Spleen (tissue), 11 donors: ENCODE results near the gene SEC14L2. TPM values are rescaled to one million over a fixed set of nuclear protein-coding genes. Genes with fewer than 3 reads are reported as not detected.

Experiments
- DNase-seq: peaks from one replicate; pipeline ENCODE4 v3.0.0-alpha.2; 2020
- H3K27ac ChIP-seq, 8 donors: fragments of 200-600 bp; sonication (generic) in 7 of 8; 1 replicate in 4 of 8; 2 replicates in 4 of 8; pipeline versions ENCODE4 v1.5.0 to v1.8.0; 2016 to 2021; ENCODE audit warnings: inconsistent platforms in 4 of 8, mild to moderate bottlenecking in 4 of 8, moderate library complexity in 1 of 8
- H3K27me3 ChIP-seq, 7 donors: fragments of 200-600 bp; sonication (generic) in 6 of 7; replicated peaks in 1 of 7; 1 replicate in 4 of 7; 2 replicates in 3 of 7; pipeline versions ENCODE4 v1.5.0 to v1.8.0; 2016 to 2021; ENCODE audit warnings: inconsistent platforms in 3 of 7, mild to moderate bottlenecking in 1 of 7
- H3K36me3 ChIP-seq, 6 donors: fragments of 200-600 bp; sonication (generic) in 5 of 6; 1 replicate in 4 of 6; 2 replicates in 2 of 6; pipeline versions ENCODE4 v1.5.0 to v1.8.0; 2016 to 2021; ENCODE audit warnings: inconsistent platforms in 2 of 6
- H3K4me1 ChIP-seq, 6 donors: fragments of 200-600 bp; sonication (generic) in 5 of 6; 1 replicate in 3 of 6; 2 replicates in 3 of 6; pipeline versions ENCODE4 v1.5.0 to v1.8.0; 2016 to 2021; ENCODE audit warnings: inconsistent platforms in 3 of 6
- H3K4me3 ChIP-seq, 8 donors: fragments of 200-600 bp; sonication (generic) in 7 of 8; 1 replicate in 4 of 8; 2 replicates in 4 of 8; pipeline versions ENCODE4 v1.5.0 to v1.8.0; 2016 to 2021; ENCODE audit warnings: inconsistent platforms in 4 of 8, mild to moderate bottlenecking in 4 of 8, moderate library complexity in 2 of 8
- H3K9me3 ChIP-seq, 8 donors: fragments of 200-600 bp; sonication (generic) in 7 of 8; 1 replicate in 4 of 8; 2 replicates in 4 of 8; pipeline versions ENCODE4 v1.5.0 to v1.8.0; 2016 to 2021; ENCODE audit warnings: inconsistent platforms in 4 of 8
- POLR2A ChIP-seq, 3 donors: fragments of 450-650 bp; IDR thresholded peaks; one replicate each; pipeline ENCODE4 v1.5.1; 2017; ENCODE audit warnings: antibody characterized with exemption in 3 of 3, mild to moderate bottlenecking in 1 of 3
- POLR2AphosphoS5 ChIP-seq, 3 donors: sonication (generic); formaldehyde crosslinking; IDR thresholded peaks; one replicate each; pipeline ENCODE4 v1.5.1; 2017; ENCODE audit warnings: antibody characterized with exemption in 3 of 3
- WGBS, 5 donors: extraction: QIAGEN DNeasy Blood & Tissue Kit in 3 of 5; methylation state at CpG; one replicate each; pipeline versions ENCODE4 v1.1.5 to v1.1.7; 2013 to 2018; 5-methylcytosine and 5-hydroxymethylcytosine counted together
- intact Hi-C: fragments of 100-400 bp; cut with DNase I; formaldehyde crosslinking; loops from one replicate; pipeline ENCODE4 v1.15.0; 2023; ENCODE audit warnings: low total_unique reads
- polyA plus RNA-seq, 3 donors: library from polyadenylated mRNA; stranded (reverse); fragments of 200-250 nt; gene quantifications; one replicate each; pipeline ENCODE4 v1.2.1, GENCODE V29; 2013
- total RNA-seq, 7 donors: library from RNA; depleted of rRNA in 3 of 7; stranded (reverse); fragments of >200 nt in 3 of 7; fragmentation: NEBNext Ultra II Directional in 4 of 7; extraction: Animal tissue kit (Norgen Biotek cat#: 25700) in 4 of 7; gene quantifications; one replicate each; pipeline versions ENCODE4 v1.1.0 to v1.2.1, GENCODE V29; 2016 to 2021
- TF ChIP-seq, protein P1 (sequence below), 11 experiments: fragments of 200-600 bp in 7 of 11; fragments of 450-650 bp in 4 of 11; sonication (generic) in 4 of 11; IDR thresholded peaks in 8 of 11; conservative IDR thresholded peaks in 3 of 11; 1 replicate in 7 of 11; 2 replicates in 4 of 11; pipeline versions ENCODE4 v1.4.0 to v1.8.0; 2016 to 2021; ENCODE audit warnings: antibody characterized with exemption in 11 of 11, inconsistent platforms in 4 of 11, mild to moderate bottlenecking in 1 of 11
- donor health status: healthy with polysubstance abuse.
- donor health status: DM: no; HTN: no; CAD: no; lungs with moderate emphysema.
- donor health status: DM: no; HTN: no; CAD: no.
- donor health status: Bipolar disorder and iron deficiency.
- donor health status: healthy.
- donor health status: DM: no; HTN: no; CAD: no.
- donor health status: DM: yes; HTN: yes; CAD: no.

The SEC14L2 gene
- total and polyA plus RNA-seq, 10 donors = 0.52 to 6.1 (median 1.7) TPM

DNA sequence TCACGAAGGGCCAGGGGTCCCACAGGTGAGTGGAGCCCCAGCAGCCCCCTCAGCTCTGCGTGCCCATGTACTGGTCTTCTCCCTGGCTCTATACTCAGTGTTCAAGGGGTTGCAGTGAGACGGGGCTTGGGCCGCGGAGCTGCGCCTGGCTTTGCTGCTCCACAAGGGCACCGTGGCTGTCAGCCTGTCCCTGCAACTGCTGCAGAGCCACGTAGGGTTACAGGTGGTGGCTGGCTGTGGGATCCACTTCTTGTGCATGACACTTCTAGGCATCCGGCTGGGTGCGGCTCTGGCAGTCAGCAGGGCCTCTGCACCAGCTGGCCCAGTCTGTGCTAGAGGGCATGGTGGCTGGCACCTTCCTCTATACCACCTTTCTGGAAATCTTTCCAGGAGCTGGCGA is 43.0 kb downstream of the SEC14L2 start:
- Histone ChIP-seq H3K9me3 (peaks cover 0 to 23% (median 14%) of the 10 kb centered on the region in 8 donors), H3K36me3 (no peaks in the 10 kb centered on the region), H3K4me3 (no peak overlapping the region), H3K27me3 (peaks cover 0 to 62% (median 0%) of the 10 kb centered on the region in 7 donors), H3K4me1 (peaks cover 0 to 13% (median 7%) of the 10 kb centered on the region in 6 donors), H3K27ac (no peak overlapping the region)
- intact Hi-C loops = no loop called here
- no peak for DNase-seq
- 82 to 95% (median 92%) methylated on average over 6 to 11 of the region's 11 CpGs for WGBS, 5 donors
- TF ChIP-seq, protein P1, sequence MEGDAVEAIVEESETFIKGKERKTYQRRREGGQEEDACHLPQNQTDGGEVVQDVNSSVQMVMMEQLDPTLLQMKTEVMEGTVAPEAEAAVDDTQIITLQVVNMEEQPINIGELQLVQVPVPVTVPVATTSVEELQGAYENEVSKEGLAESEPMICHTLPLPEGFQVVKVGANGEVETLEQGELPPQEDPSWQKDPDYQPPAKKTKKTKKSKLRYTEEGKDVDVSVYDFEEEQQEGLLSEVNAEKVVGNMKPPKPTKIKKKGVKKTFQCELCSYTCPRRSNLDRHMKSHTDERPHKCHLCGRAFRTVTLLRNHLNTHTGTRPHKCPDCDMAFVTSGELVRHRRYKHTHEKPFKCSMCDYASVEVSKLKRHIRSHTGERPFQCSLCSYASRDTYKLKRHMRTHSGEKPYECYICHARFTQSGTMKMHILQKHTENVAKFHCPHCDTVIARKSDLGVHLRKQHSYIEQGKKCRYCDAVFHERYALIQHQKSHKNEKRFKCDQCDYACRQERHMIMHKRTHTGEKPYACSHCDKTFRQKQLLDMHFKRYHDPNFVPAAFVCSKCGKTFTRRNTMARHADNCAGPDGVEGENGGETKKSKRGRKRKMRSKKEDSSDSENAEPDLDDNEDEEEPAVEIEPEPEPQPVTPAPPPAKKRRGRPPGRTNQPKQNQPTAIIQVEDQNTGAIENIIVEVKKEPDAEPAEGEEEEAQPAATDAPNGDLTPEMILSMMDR (IDR thresholded peaks at IDR 0.05 in 8 of 11, conservative IDR thresholded peaks at IDR 0.05 in 3 of 11) = no peak
- TF ChIP-seq POLR2AphosphoS5 (IDR thresholded peaks at IDR 0.05) (no peak), POLR2A (IDR thresholded peaks at IDR 0.05) (no peak)

DNA sequence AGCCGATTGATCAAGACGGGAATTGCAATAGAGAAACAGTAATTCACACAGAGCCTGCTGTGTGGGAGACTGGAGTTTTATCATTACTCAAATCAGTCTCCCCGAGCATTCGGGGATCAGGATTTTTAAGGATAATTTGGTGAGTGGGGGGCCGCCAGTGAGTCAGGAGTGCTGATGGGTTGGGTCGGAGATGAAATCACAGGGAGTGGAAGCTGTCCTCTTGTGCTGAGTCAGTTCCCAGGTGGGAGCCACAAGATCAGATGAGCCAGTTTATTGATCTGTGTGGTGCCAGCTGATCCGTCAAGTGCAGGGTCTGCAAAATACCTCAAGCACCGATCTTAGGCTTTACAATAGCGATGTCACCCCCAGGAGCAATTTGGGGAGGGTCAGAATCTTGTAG is 44.3 kb downstream of the SEC14L2 start:
- no peak for TF ChIP-seq POLR2A (IDR thresholded peaks at IDR 0.05)
- TF ChIP-seq, protein P1 (IDR thresholded peaks at IDR 0.05 in 8 of 11, conservative IDR thresholded peaks at IDR 0.05 in 3 of 11) = no peak
- no peak for TF ChIP-seq POLR2AphosphoS5 (IDR thresholded peaks at IDR 0.05)
- no peak overlapping the region for H3K27ac ChIP-seq
- H3K4me1 ChIP-seq = peaks cover 0 to 20% (median 10%) of the 10 kb centered on the region in 6 donors
- no peaks in the 10 kb centered on the region for H3K36me3 ChIP-seq
- H3K9me3 ChIP-seq = peaks cover 0 to 10% (median 5%) of the 10 kb centered on the region in 8 donors
- 69 to 90% (median 83%) methylated on average over 9 of the region's 9 CpGs for whole genome bisulfite sequencing, 5 donors
- no peak for DNase-seq
- no peak overlapping the region for H3K4me3 ChIP-seq
- intact Hi-C loops = no loop called here
- H3K27me3 ChIP-seq = peaks cover 0 to 73% (median 0%) of the 10 kb centered on the region in 7 donors

DNA sequence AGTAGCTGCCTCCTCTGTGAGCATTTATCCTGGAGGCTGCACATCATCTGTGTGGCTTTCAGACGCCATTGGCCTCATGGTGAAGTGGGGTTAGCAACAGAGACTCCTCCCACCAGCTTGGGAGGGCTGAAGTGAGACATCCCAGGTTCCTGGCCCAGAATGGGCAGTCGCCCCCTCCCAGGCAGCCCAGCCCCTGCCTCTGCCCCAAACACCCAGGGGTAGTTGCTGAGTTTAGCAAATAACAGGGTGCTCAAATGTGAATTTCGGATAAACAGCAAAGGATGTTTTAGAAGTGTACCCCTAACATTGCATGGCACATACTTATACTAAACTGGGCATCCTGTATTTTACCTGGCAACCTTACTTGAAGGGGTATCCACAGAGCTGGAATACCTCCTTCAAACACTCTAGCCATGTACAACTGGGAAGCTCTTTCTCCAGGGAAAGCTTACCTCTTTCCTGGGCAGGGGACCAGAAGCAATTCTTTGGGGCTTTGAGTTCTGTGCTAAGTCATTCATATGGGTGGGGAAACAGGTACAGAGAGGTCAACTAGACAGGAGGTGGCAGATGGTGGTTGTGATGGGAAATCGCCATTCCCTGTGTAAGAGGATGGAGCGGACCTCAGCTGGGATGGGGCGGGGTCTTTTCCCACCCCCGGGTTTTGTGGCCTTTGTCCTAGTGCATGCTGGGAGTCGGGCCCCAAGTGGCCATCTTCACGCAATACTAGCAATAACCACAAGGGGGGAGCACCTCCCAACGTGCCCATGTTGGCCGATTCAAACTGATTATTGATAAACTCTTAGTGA is 48.0 kb downstream of the SEC14L2 start:
- Histone ChIP-seq H3K4me1 (peaks cover 0 to 20% (median 8%) of the 10 kb centered on the region in 6 donors), H3K36me3 (no peaks in the 10 kb centered on the region), H3K4me3 (no peak overlapping the region), H3K9me3 (peaks cover 0 to 4% (median 0%) of the 10 kb centered on the region in 8 donors), H3K27ac (no peak overlapping the region), H3K27me3 (peaks cover 0 to 74% (median 0%) of the 10 kb centered on the region in 7 donors)
- no peak for DNase-seq
- TF ChIP-seq POLR2A (IDR thresholded peaks at IDR 0.05) = no peak
- TF ChIP-seq, protein P1 (IDR thresholded peaks at IDR 0.05 in 8 of 11, conservative IDR thresholded peaks at IDR 0.05 in 3 of 11) = peak; percentile 38 to 83 (median 75)
- intact Hi-C loops = no loop called here
- 21 to 25% (median 22%) methylated on average over 10 to 11 of the region's 11 CpGs for WGBS, 5 donors

DNA sequence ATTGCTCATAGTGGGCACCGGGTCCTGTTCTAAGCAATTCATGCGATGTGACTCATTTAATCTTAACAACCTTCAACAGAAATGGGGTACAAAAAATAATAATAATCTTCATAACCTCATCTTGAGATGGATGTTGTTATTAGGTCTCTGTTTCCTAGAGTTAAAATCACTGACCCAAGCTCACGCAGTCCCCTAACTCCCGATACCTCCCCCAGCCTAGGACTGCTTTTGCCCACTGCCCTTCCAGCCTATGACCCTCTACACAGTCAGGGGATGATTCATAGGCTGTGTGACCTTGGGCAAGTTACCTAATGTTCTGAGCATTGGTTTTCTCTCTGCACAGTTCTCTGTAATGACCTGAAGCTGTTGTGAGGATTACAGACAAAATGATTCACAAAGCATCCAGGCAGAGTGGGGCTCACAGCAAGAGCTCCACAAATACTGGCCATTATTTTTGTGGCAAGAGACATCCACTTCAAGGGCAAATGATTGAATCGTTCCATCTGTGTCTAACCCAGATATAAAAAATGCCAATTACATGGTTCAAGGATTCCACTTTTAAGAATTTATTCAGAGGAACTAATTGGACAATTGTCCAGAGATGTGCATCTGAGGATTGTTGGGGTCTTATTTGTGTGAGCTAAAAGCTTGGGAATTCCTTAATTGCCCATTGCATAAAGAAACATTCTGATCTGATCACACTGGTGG is 48.8 kb downstream of the SEC14L2 start:
- no peak overlapping the region for H3K4me3 ChIP-seq
- no peak for DNase-seq
- peaks cover 0 to 68% (median 0%) of the 10 kb centered on the region in 7 donors for H3K27me3 ChIP-seq
- no peaks in the 10 kb centered on the region for H3K36me3 ChIP-seq
- intact Hi-C loops = no loop called here
- peaks cover 0 to 4% (median 0%) of the 10 kb centered on the region in 8 donors for H3K9me3 ChIP-seq
- TF ChIP-seq, protein P1 (IDR thresholded peaks at IDR 0.05 in 8 of 11, conservative IDR thresholded peaks at IDR 0.05 in 3 of 11) = no peak
- H3K4me1 ChIP-seq = peaks cover 0 to 20% (median 8%) of the 10 kb centered on the region in 6 donors
- 47 to 56% (median 48%) methylated on average over 5 of the region's 5 CpGs for WGBS, 5 donors
- no peak overlapping the region for H3K27ac ChIP-seq
